ENCODE data around the gene ZNF554.

ZNF554 gene

DNA sequence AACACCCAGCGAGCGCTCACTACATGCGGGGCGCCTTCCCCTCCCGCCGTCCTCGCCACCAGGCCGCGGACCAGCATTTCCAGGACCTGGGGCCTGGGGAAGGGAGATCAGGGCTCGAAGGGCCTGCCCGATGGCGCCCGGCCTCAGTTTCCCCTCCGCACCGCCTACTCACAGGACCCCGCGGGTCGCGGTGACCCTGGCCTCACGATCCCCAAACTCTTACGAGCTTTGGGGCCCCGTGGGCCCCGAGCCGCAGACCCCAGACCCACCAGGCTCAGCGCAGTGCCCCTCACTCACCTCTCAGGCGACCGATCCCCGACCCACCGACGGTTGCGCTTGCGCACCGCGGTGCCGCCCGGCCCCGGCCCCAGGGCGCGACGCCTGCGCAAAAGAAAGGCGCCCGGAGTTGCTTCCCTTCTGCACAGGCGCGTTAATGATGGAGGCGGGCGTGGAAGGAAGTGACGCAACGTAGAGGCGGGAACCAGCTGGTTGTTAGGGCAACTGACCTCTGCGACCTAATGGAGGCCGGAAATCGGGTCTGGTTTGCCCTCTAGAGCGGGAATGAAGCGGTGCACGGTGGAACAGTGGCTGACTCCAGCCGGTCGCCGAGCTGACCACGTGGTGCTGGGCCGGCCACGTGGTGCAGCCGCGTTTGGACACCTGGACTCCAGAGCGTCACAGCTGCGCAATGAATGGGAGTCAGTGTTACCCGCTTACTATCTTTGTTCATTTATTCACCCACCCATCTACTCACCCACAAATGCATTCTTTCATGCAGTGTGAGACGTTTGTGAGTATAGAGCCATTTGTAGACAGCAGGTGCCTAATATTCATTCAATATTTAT lies 36.5 kb upstream of the ZNF554 start, which contains the start of gene SGTA:
TSS of gene SGTA (minus strand) at position 338 of the 845 bp plus-strand sequence. CDS start 14,205 bp downstream, outside the sequence.
- POLR2A ChIA-PET (ENCODE audit: low non-redundant PET): no interaction called here
- TF ChIP-seq, protein P1, sequence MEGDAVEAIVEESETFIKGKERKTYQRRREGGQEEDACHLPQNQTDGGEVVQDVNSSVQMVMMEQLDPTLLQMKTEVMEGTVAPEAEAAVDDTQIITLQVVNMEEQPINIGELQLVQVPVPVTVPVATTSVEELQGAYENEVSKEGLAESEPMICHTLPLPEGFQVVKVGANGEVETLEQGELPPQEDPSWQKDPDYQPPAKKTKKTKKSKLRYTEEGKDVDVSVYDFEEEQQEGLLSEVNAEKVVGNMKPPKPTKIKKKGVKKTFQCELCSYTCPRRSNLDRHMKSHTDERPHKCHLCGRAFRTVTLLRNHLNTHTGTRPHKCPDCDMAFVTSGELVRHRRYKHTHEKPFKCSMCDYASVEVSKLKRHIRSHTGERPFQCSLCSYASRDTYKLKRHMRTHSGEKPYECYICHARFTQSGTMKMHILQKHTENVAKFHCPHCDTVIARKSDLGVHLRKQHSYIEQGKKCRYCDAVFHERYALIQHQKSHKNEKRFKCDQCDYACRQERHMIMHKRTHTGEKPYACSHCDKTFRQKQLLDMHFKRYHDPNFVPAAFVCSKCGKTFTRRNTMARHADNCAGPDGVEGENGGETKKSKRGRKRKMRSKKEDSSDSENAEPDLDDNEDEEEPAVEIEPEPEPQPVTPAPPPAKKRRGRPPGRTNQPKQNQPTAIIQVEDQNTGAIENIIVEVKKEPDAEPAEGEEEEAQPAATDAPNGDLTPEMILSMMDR (conservative IDR thresholded peaks at IDR 0.05; ENCODE audit: low read depth): peak; percentile 44
- peak within 1 kb of the TSS; percentile 79 for H3K27ac ChIP-seq
- DNase-seq (ENCODE audit: low spot score): peak; percentile 97
- CTCF ChIA-PET: interaction anchor here (1.1 kb wide), 1 partner anchor 135 kb away, joined by 3 read pairs; no protein-coding TSS in a partner anchor

DNA sequence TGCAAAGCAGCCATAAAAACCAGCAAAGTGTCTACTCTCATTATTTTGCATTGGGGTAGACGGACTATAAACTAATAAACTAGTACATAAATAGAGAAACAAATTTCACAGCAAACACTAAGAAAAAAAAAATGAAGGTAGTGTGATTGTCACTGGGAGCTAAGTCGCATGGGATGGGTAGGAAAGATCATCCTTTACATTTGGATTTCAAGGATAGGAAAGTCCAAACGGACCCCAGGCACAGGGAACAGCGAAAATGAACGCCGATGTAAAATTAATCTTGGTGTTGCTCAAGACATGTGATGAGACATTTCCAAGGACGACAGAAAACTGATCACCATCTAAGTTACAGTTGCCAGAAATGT lies 35.9 kb upstream of the ZNF554 start:
- DNase-seq (ENCODE audit: low spot score): no peak
- TF ChIP-seq, protein P1 (conservative IDR thresholded peaks at IDR 0.05; ENCODE audit: low read depth): no peak
- CTCF ChIA-PET: interaction anchor here (1.1 kb wide), 1 partner anchor 135 kb away, joined by 3 read pairs; no protein-coding TSS in a partner anchor
- POLR2A ChIA-PET (ENCODE audit: low non-redundant PET): no interaction called here
- peak overlapping the region; percentile 79 for H3K27ac ChIP-seq

DNA sequence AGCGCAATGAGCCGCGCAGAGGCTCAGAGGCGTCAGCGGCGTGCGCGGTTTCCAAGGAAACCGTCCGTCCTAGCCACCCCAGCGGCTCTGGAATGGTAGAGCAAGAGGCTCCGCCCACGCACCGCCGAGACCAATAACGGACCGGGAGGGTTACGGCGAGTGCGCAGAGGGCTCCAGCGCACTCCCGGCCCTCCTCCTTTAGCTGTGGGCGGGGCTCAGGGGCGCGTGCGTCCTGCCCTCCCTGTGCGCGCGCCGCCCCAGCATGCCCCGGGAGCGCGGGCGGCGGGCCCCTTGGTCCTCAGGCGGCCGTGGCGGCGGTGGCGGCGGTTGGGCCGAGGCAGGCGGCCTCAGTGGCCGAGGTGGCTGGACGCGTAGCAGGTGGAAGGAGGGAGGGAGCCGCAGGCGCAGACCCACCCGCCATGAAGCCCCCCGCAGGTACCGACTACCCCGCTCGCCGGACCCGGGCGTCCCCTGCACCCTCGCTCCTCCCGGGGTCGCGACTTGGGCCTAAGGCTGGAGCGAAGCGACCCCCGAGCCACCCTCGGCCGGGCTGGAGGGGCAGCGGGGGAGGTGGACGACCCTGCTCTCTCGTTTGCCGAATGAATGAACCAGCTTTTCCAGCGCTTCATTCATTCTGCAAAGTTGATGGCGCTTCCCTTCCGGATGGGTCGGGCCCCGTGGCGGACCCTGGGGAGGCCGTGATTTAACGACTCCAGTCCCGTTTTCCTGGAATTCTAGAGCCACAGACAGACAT lies 34.2 kb upstream of the ZNF554 start, which contains the start of gene THOP1:
TSS of gene THOP1 (plus strand) at position 260 of the 754 bp plus-strand sequence. CDS start at position 420, 160 bp downstream.
- peak within 1 kb of the TSS; percentile 78 for H3K27ac ChIP-seq
- CTCF ChIA-PET: no interaction called here
- TF ChIP-seq, protein P1 (conservative IDR thresholded peaks at IDR 0.05; ENCODE audit: low read depth): no peak
- POLR2A ChIA-PET (ENCODE audit: low non-redundant PET): no interaction called here
- DNase-seq (ENCODE audit: low spot score): peak; percentile 99

DNA sequence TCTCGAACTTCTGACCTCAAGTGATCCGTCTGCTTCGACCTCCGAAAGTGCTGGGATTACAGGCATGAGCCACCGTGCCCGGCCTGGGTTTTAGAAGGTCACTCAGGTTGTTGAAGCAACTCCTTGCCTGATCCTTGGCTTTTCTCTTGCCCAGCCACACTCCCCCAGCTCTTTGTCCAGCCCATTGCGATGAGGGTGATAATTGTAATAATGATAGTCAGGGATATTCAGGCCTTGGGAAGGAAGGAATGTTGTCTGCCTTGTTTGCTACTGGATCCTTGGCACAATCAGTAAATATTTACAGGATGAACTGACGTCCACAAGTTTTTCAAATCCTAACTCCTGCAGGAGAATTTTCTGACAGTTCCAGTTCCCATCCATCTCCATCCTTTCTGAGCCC lies 32.6 kb upstream of the ZNF554 start:
- TF ChIP-seq, protein P1 (conservative IDR thresholded peaks at IDR 0.05; ENCODE audit: low read depth): no peak
- CTCF ChIA-PET: interaction anchor here (0.7 kb wide), 1 partner anchor 170 kb away, joined by 7 read pairs; no protein-coding TSS in a partner anchor
- POLR2A ChIA-PET (ENCODE audit: low non-redundant PET): no interaction called here
- peak overlapping the region; percentile 78 for H3K27ac ChIP-seq
- no peak for DNase-seq (ENCODE audit: low spot score)

DNA sequence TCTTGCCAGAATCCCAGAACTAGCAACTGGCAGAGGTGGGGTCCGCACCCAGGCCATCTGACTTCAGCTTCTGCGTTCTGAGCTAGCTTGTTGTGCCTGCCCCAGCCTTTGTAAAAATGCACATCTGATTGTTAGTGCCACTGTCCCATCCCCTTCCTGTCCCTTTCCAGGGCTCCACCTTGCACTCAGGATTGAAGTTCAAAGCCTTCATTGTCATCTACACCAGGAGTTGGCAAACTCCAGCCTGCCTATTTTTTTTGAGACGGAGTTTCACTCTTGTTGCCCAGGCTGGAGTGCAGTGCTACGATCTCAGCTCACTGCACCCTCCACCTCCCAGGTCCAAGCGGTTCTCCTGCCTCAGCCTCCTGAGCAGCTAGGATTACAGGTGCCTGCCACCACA lies 31.4 kb upstream of the ZNF554 start:
- no peak overlapping the region for H3K27ac ChIP-seq
- ChIA-PET CTCF (interaction anchor here (0.7 kb wide), 1 partner anchor 24 kb away, joined by 3 read pairs; no protein-coding TSS in a partner anchor), POLR2A (ENCODE audit: low non-redundant PET) (interaction anchor here (0.6 kb wide), 1 partner anchor 89 kb away, joined by 5 read pairs; no protein-coding TSS in a partner anchor)
- no peak for DNase-seq (ENCODE audit: low spot score)
- TF ChIP-seq, protein P1 (conservative IDR thresholded peaks at IDR 0.05; ENCODE audit: low read depth): no peak

DNA sequence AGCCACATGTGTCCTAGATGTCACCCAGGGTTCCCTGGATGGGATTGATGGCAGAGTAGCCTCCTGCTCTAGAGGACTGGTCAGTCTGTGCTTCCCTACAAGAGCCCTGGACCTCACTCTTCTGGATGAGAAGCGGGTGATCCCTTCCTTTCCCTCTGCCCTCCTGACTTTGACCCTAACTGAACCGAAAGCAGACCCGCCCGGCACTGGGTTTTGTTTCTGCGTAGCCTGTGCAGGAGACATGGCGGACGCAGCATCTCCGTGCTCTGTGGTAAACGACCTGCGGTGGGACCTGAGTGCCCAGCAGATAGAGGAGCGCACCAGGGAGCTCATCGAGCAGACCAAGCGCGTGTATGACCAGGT lies 29.5 kb upstream of the ZNF554 start:
- ChIA-PET CTCF (no interaction called here), POLR2A (ENCODE audit: low non-redundant PET) (no interaction called here)
- no peak overlapping the region for H3K27ac ChIP-seq
- DNase-seq (ENCODE audit: low spot score): no peak
- TF ChIP-seq, protein P1 (conservative IDR thresholded peaks at IDR 0.05; ENCODE audit: low read depth): no peak
